Activated naive CD4-positive, alpha-beta T cell treated with anti-CD3 and anti-CD28 coated beads, Interleukin-2, amount 50 U/mL, for 24 hours (primary cell): ENCODE results near the gene DMC1.
"Not testable (repeated sequence)": the region's sequence is repeated elsewhere in the genome, so short reads cannot be mapped to it uniquely, and the experiment has no call there.

Source experiments
- H3K27ac Mint-ChIP-seq: one replicate; pipeline ENCODE4 v1.8.0; 2021; ENCODE audit warnings: mild to moderate bottlenecking, mixed read lengths
- H3K27me3 Mint-ChIP-seq: one replicate; pipeline ENCODE4 v1.8.0; 2021; ENCODE audit warnings: mixed read lengths
- H3K36me3 Mint-ChIP-seq: one replicate; pipeline ENCODE4 v1.8.0; 2021; ENCODE audit warnings: mixed read lengths
- H3K4me1 Mint-ChIP-seq: one replicate; pipeline ENCODE4 v1.8.0; 2021; ENCODE audit warnings: mixed read lengths
- H3K4me3 Mint-ChIP-seq: one replicate; pipeline ENCODE4 v1.8.0; 2021; ENCODE audit warnings: mild to moderate bottlenecking, mixed read lengths
- H3K9me3 Mint-ChIP-seq: one replicate; pipeline ENCODE4 v1.8.0; 2021; ENCODE audit warnings: mixed read lengths

DMC1 gene

GRCh38 chr22:38569972-38570778 lies at the start of gene DMC1:
Gene DMC1, minus strand, starts transcription at chr22:38570183. Its CDS starts 1,927 bp downstream, at chr22:38568256.
- Mint-ChIP-seq H3K27me3 (no peaks in the 10 kb centered on the region), H3K27ac (peak within 1 kb of the TSS; percentile 86), H3K9me3 (no peaks in the 10 kb centered on the region), H3K4me3 (peak within 1 kb of the TSS; percentile 93), H3K36me3 (no peaks in the 10 kb centered on the region), H3K4me1 (peaks cover 16% of the 10 kb centered on the region)

GRCh38 chr22:38618682-38619081 lies 48.7 kb upstream of the DMC1 start:
- Mint-ChIP-seq H3K27me3 (no peaks in the 10 kb centered on the region), H3K4me1 (no peaks in the 10 kb centered on the region), H3K27ac (no peak overlapping the region), H3K36me3 (peaks cover 3% of the 10 kb centered on the region), H3K9me3 (no peaks in the 10 kb centered on the region), H3K4me3 (no peak overlapping the region)

GRCh38 chr22:38618258-38618657 lies 48.3 kb upstream of the DMC1 start:
- Mint-ChIP-seq H3K4me1 (no peaks in the 10 kb centered on the region), H3K27ac (no peak overlapping the region), H3K36me3 (peaks cover 3% of the 10 kb centered on the region), H3K9me3 (no peaks in the 10 kb centered on the region), H3K4me3 (no peak overlapping the region), H3K27me3 (no peaks in the 10 kb centered on the region)

GRCh38 chr22:38615064-38615405 lies 45.1 kb upstream of the DMC1 start:
- not testable (repeated sequence) for H3K27me3 Mint-ChIP-seq, H3K4me1 Mint-ChIP-seq, H3K9me3 Mint-ChIP-seq, H3K4me3 Mint-ChIP-seq, H3K27ac Mint-ChIP-seq, H3K36me3 Mint-ChIP-seq

GRCh38 chr22:38614332-38615063 lies 44.5 kb upstream of the DMC1 start:
- Mint-ChIP-seq H3K36me3 (peaks cover 3% of the 10 kb centered on the region), H3K4me1 (no peaks in the 10 kb centered on the region), H3K4me3 (no peak overlapping the region), H3K27me3 (no peaks in the 10 kb centered on the region), H3K27ac (no peak overlapping the region), H3K9me3 (no peaks in the 10 kb centered on the region)

GRCh38 chr22:38613588-38613987 lies 43.6 kb upstream of the DMC1 start:
- no peaks in the 10 kb centered on the region for H3K4me1 Mint-ChIP-seq
- H3K27me3 Mint-ChIP-seq, result no peaks in the 10 kb centered on the region
- no peaks in the 10 kb centered on the region for H3K9me3 Mint-ChIP-seq
- no peak overlapping the region for H3K27ac Mint-ChIP-seq
- H3K36me3 Mint-ChIP-seq, result peaks cover 3% of the 10 kb centered on the region
- no peak overlapping the region for H3K4me3 Mint-ChIP-seq

GRCh38 chr22:38612217-38613006 lies 42.4 kb upstream of the DMC1 start:
- Mint-ChIP-seq H3K27me3 (no peaks in the 10 kb centered on the region), H3K27ac (no peak overlapping the region), H3K4me3 (no peak overlapping the region), H3K9me3 (no peaks in the 10 kb centered on the region), H3K36me3 (peaks cover 3% of the 10 kb centered on the region), H3K4me1 (no peaks in the 10 kb centered on the region)

GRCh38 chr22:38611559-38611958 lies 41.6 kb upstream of the DMC1 start:
- no peaks in the 10 kb centered on the region for H3K9me3 Mint-ChIP-seq
- no peaks in the 10 kb centered on the region for H3K27me3 Mint-ChIP-seq
- H3K4me3 Mint-ChIP-seq, result no peak overlapping the region
- H3K27ac Mint-ChIP-seq, result no peak overlapping the region
- H3K36me3 Mint-ChIP-seq, result peaks cover 3% of the 10 kb centered on the region
- no peaks in the 10 kb centered on the region for H3K4me1 Mint-ChIP-seq

- Mint-ChIP-seq H3K27ac (no peak overlapping the region), H3K4me3 (no peak overlapping the region), H3K4me1 (no peaks in the 10 kb centered on the region), H3K36me3 (no peaks in the 10 kb centered on the region), H3K9me3 (no peaks in the 10 kb centered on the region), H3K27me3 (no peaks in the 10 kb centered on the region)
These were observed 40.3 kb upstream of the DMC1 start for GRCh38 chr22:38610234-38610633.

- Mint-ChIP-seq H3K27ac (no peak overlapping the region), H3K27me3 (no peaks in the 10 kb centered on the region), H3K4me1 (no peaks in the 10 kb centered on the region)
These were observed 39.2 kb upstream of the DMC1 start for GRCh38 chr22:38608992-38609750.

GRCh38 chr22:38607680-38608079 lies 37.7 kb upstream of the DMC1 start:
- H3K4me3 Mint-ChIP-seq, result no peak overlapping the region
- no peak overlapping the region for H3K27ac Mint-ChIP-seq
- H3K36me3 Mint-ChIP-seq, result no peaks in the 10 kb centered on the region
- no peaks in the 10 kb centered on the region for H3K4me1 Mint-ChIP-seq
- H3K9me3 Mint-ChIP-seq, result no peaks in the 10 kb centered on the region
- no peaks in the 10 kb centered on the region for H3K27me3 Mint-ChIP-seq

More at GRCh38 chr22:38608992-38609750, 39.2 kb upstream of the DMC1 start:
- Mint-ChIP-seq H3K36me3 (no peaks in the 10 kb centered on the region), H3K4me3 (peak overlapping the region; percentile 23), H3K9me3 (no peaks in the 10 kb centered on the region)

GRCh38 chr22:38602166-38602565 lies 32.2 kb upstream of the DMC1 start:
- H3K4me3 Mint-ChIP-seq, result no peak overlapping the region
- H3K27ac Mint-ChIP-seq, result no peak overlapping the region
- no peaks in the 10 kb centered on the region for H3K4me1 Mint-ChIP-seq
- H3K36me3 Mint-ChIP-seq, result no peaks in the 10 kb centered on the region
- no peaks in the 10 kb centered on the region for H3K27me3 Mint-ChIP-seq
- no peaks in the 10 kb centered on the region for H3K9me3 Mint-ChIP-seq

GRCh38 chr22:38601221-38601764 lies 31.3 kb upstream of the DMC1 start:
- no peak overlapping the region for H3K27ac Mint-ChIP-seq
- no peak overlapping the region for H3K4me3 Mint-ChIP-seq
- H3K9me3 Mint-ChIP-seq, result no peaks in the 10 kb centered on the region
- H3K27me3 Mint-ChIP-seq, result no peaks in the 10 kb centered on the region
- no peaks in the 10 kb centered on the region for H3K36me3 Mint-ChIP-seq
- no peaks in the 10 kb centered on the region for H3K4me1 Mint-ChIP-seq

- Mint-ChIP-seq H3K9me3 (no peaks in the 10 kb centered on the region), H3K27ac (no peak overlapping the region), H3K4me1 (no peaks in the 10 kb centered on the region), H3K4me3 (no peak overlapping the region), H3K36me3 (no peaks in the 10 kb centered on the region), H3K27me3 (no peaks in the 10 kb centered on the region)
These were observed 29.5 kb upstream of the DMC1 start for GRCh38 chr22:38599466-38599865.

- not testable (repeated sequence) for H3K9me3 Mint-ChIP-seq, H3K27ac Mint-ChIP-seq, H3K4me1 Mint-ChIP-seq, H3K36me3 Mint-ChIP-seq, H3K4me3 Mint-ChIP-seq, H3K27me3 Mint-ChIP-seq
These were observed 12.9 kb upstream of the DMC1 start for GRCh38 chr22:38582923-38583322.
